GM12873 (cell line): ENCODE measurements around the gene BZW2.
A peak's percentile ranks its signal among the peaks of the same experiment; 100 is the strongest.

Experiments used
- CTCF ChIP-seq: IDR thresholded peaks from 2 replicates; pipeline ENCODE4 v1.5.1; 2012; ENCODE audit warnings: low read depth, mild to moderate bottlenecking, moderate library complexity, low read length, control low read depth; ENCODE audit not compliant: insufficient read depth; ENCODE audit errors: missing control alignments

BZW2 gene

GRCh38 chr7:16693601-16694318 lies 47.8 kb downstream of the BZW2 start:
- no peak for TF ChIP-seq CTCF

- no peak for TF ChIP-seq CTCF
These were observed 48.8 kb downstream of the BZW2 start for GRCh38 chr7:16694806-16695205.

GRCh38 chr7:16695621-16696237 lies 49.7 kb downstream of the BZW2 start:
- peak; percentile 40 for TF ChIP-seq CTCF

GRCh38 chr7:16697507-16698199 lies 51.7 kb downstream of the BZW2 start:
- no peak for TF ChIP-seq CTCF

- TF ChIP-seq CTCF, result no peak
These were observed 52.4 kb downstream of the BZW2 start for GRCh38 chr7:16698200-16698905.

- no peak for TF ChIP-seq CTCF
These were observed 56.5 kb downstream of the BZW2 start for GRCh38 chr7:16702441-16702840.

GRCh38 chr7:16708511-16708910 lies 62.5 kb downstream of the BZW2 start:
- TF ChIP-seq CTCF, result no peak
